GM12892 (cell line): Measurements from ENCODE around the gene HINT3.
A peak's percentile ranks its signal among the peaks of the same experiment; 100 is the strongest.
"Not testable (repeated sequence)": the region's sequence is repeated elsewhere in the genome, so short reads cannot be mapped to it uniquely, and the experiment has no call there.

Experiments
- DNase-seq: peaks from one replicate; pipeline ENCODE4 v3.0.0; 2011; ENCODE audit not compliant: insufficient read length
- FAIRE-seq: peaks from 2 replicates; lab custom pipeline; 2011; peaks lifted over from hg19 to GRCh38; lab: Jason Lieb, UNC
- POLR2A ChIP-seq: IDR thresholded peaks from 2 replicates; pipeline ENCODE4 v1.6.1; 2011; ENCODE audit warnings: low read depth, low read length, control low read depth
- POLR2AphosphoS5 ChIP-seq: IDR thresholded peaks from 2 replicates; pipeline ENCODE4 v1.6.1; 2011; ENCODE audit warnings: low read depth, low read length, control low read depth
- TAF1 ChIP-seq: IDR thresholded peaks from 2 replicates; pipeline ENCODE4 v1.6.1; 2011; ENCODE audit warnings: low read depth, mild to moderate bottlenecking, control low read depth, low read length, borderline replicate concordance

Gene HINT3

GRCh38 chr6:125991653-125992052 lies 35.1 kb downstream of the HINT3 start:
- DNase-seq, result no peak
- FAIRE-seq, result no peak
- no peak for TF ChIP-seq TAF1
- no peak for TF ChIP-seq POLR2AphosphoS5
- TF ChIP-seq POLR2A, result no peak

GRCh38 chr6:125994670-125995488 lies 38.3 kb downstream of the HINT3 start:
- TF ChIP-seq POLR2A (no peak), POLR2AphosphoS5 (no peak), TAF1 (no peak)
- DNase-seq (no peak), FAIRE-seq (no peak)

- FAIRE-seq, result peak; percentile 93
- no peak for DNase-seq
- TF ChIP-seq POLR2A (no peak), POLR2AphosphoS5 (no peak), TAF1 (no peak)
These were observed 39.5 kb downstream of the HINT3 start for GRCh38 chr6:125995972-125996580.

- DNase-seq (no peak), FAIRE-seq (no peak)
- TF ChIP-seq POLR2AphosphoS5 (no peak), POLR2A (no peak), TAF1 (no peak)
These were observed 46.4 kb downstream of the HINT3 start for GRCh38 chr6:126002755-126003679.

GRCh38 chr6:126007800-126008199 lies 51.2 kb downstream of the HINT3 start:
- TF ChIP-seq POLR2A (no peak), POLR2AphosphoS5 (no peak), TAF1 (no peak)
- no peak for FAIRE-seq
- DNase-seq, result no peak

- no peak for TF ChIP-seq TAF1
- no peak for TF ChIP-seq POLR2A
- TF ChIP-seq POLR2AphosphoS5, result no peak
- no peak for FAIRE-seq
- DNase-seq, result no peak
These were observed 53.5 kb downstream of the HINT3 start for GRCh38 chr6:126010040-126010439.

GRCh38 chr6:126015863-126016262 lies 59.3 kb downstream of the HINT3 start:
- no peak for DNase-seq
- TF ChIP-seq POLR2A, result no peak
- no peak for FAIRE-seq

GRCh38 chr6:126016591-126016990 lies 60.0 kb downstream of the HINT3 start:
- FAIRE-seq, result no peak
- TF ChIP-seq POLR2A, result no peak
- no peak for TF ChIP-seq TAF1
- no peak for TF ChIP-seq POLR2AphosphoS5
- no peak for DNase-seq

- no peak for TF ChIP-seq TAF1
- DNase-seq (no peak), FAIRE-seq (no peak)
These were observed 61.1 kb downstream of the HINT3 start for GRCh38 chr6:126017668-126018067.

GRCh38 chr6:126020305-126021050 lies 63.9 kb downstream of the HINT3 start:
- no peak for TF ChIP-seq POLR2AphosphoS5
- no peak for TF ChIP-seq POLR2A
- no peak for TF ChIP-seq TAF1
- DNase-seq, result no peak
- no peak for FAIRE-seq

- not testable (repeated sequence) for FAIRE-seq, DNase-seq
These were observed 66.9 kb downstream of the HINT3 start for GRCh38 chr6:126023474-126023873.

GRCh38 chr6:126026001-126026400 lies 69.4 kb downstream of the HINT3 start:
- no peak for DNase-seq
- TF ChIP-seq POLR2AphosphoS5 (no peak), TAF1 (no peak), POLR2A (no peak)
- no peak for FAIRE-seq
